ENCODE results near the gene ANAPC2. TPM values are rescaled to one million over a fixed set of nuclear protein-coding genes. Genes with fewer than 3 reads are reported as not detected.
A peak's percentile ranks its signal among the peaks of the same experiment; 100 is the strongest.

The ANAPC2 gene
- total RNA-seq, 1 donor: 32.9 TPM

GRCh38 chr9:137172901-137173795, 15.2 kb downstream of the ANAPC2 start:
- Histone ChIP-seq H3K4me3 (ENCODE audit: insufficient read depth, low read length) (no peak overlapping the region), H3K27ac (ENCODE audit: low read depth, low read length) (no peak overlapping the region), H4K20me1 (ENCODE audit: insufficient read depth, low read length) (peaks cover 4% of the 10 kb centered on the region), H3K79me2 (ENCODE audit: insufficient read depth, low read length) (no peaks in the 10 kb centered on the region), H3K4me2 (ENCODE audit: insufficient read depth, low read length) (no peak overlapping the region), H3K4me1 (ENCODE audit: insufficient read depth, low read length) (no peaks in the 10 kb centered on the region), H3K27me3 (ENCODE audit: insufficient read depth, low read length) (peaks cover 22% of the 10 kb centered on the region), H2AFZ (ENCODE audit: low read length) (no peak overlapping the region), H3K36me3 (ENCODE audit: insufficient read depth, low read length) (no peaks in the 10 kb centered on the region), H3K9me3 (ENCODE audit: low read depth, low read length) (no peaks in the 10 kb centered on the region)
- TF ChIP-seq, protein P1, sequence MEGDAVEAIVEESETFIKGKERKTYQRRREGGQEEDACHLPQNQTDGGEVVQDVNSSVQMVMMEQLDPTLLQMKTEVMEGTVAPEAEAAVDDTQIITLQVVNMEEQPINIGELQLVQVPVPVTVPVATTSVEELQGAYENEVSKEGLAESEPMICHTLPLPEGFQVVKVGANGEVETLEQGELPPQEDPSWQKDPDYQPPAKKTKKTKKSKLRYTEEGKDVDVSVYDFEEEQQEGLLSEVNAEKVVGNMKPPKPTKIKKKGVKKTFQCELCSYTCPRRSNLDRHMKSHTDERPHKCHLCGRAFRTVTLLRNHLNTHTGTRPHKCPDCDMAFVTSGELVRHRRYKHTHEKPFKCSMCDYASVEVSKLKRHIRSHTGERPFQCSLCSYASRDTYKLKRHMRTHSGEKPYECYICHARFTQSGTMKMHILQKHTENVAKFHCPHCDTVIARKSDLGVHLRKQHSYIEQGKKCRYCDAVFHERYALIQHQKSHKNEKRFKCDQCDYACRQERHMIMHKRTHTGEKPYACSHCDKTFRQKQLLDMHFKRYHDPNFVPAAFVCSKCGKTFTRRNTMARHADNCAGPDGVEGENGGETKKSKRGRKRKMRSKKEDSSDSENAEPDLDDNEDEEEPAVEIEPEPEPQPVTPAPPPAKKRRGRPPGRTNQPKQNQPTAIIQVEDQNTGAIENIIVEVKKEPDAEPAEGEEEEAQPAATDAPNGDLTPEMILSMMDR (IDR thresholded peaks at IDR 0.05; ENCODE audit: extremely low read depth, low read depth, low read length): no peak
- peak; percentile 95 for DNase-seq (ENCODE audit: insufficient read length, low spot score, missing footprints)

DNA sequence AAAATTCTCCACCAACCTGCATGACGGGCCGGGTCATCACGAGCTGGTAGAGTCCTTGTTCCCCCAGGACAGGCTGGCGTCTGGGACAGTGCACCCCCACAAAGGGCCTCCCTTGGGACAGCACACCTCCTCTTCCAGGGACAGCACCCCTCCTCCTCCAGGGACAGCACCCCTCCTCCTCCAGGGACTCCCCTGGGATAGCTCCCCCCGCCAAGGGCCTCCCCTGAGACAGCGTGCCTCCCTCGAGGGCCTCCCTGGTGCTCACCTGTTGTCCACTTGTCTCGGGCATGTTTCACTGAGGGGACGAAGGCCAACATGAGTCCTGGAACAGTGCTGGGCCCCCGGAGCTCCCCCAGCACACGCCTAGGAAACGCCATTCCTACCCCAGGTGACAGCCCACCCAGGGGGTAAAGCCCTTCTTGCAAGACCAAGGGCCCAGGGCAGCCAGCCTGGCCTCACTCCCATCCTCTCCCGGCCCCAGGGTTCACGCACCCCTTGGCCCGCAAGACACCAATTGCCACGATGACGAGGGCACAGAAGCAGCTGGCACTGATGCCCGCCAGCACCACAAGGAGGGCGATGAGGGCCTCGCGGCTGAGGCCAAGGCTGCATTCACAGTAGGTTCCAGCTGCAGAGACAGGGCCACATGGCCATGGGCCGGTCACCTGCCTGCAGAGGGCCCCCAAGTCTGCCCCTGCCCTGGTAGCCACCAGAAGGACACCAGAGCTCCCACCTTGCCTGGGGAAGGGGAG, 17.0 kb downstream of the ANAPC2 start:
- no peak overlapping the region for H3K4me3 ChIP-seq (ENCODE audit: insufficient read depth, low read length)
- peaks cover 36% of the 10 kb centered on the region for H3K27me3 ChIP-seq (ENCODE audit: insufficient read depth, low read length)

DNA sequence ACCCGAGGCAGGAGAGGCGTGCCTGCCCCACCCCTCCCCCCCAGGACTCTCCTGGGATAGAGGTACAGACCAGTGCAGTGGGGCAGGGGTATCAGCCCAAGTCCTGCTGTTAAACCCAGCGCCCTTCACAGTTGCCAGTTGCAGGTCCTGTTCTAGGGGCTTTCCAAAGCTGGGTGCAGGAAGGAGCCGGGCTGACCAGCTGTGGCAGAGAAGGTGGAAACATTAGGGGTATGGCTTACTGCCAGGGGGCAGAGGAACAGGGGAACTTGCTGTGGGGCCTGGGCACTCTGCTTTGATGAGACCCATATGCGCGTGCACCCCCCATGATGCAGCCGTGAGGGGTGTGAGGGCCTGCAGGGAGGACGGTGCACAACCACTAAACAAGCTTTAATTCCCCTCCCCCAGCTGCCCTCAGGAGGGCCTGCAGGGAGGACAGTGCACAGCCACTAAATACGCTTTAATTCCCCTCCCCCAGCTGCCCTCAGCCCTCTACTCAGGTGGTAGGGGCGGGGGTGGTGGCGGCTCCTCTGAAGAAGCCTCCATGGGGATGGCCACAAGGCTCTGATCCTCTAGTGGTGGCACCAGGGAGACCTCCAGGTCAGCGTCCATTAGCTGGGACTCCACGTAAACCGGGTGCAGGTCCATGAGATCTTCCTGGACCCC, 17.7 kb downstream of the ANAPC2 start:
- Histone ChIP-seq H3K4me3 (ENCODE audit: insufficient read depth, low read length) (no peak overlapping the region), H2AFZ (ENCODE audit: low read length) (no peak overlapping the region), H3K9me3 (ENCODE audit: low read depth, low read length) (no peaks in the 10 kb centered on the region), H4K20me1 (ENCODE audit: insufficient read depth, low read length) (no peaks in the 10 kb centered on the region), H3K4me1 (ENCODE audit: insufficient read depth, low read length) (no peaks in the 10 kb centered on the region), H3K4me2 (ENCODE audit: insufficient read depth, low read length) (no peak overlapping the region), H3K79me2 (ENCODE audit: insufficient read depth, low read length) (no peaks in the 10 kb centered on the region), H3K27ac (ENCODE audit: low read depth, low read length) (no peak overlapping the region), H3K27me3 (ENCODE audit: insufficient read depth, low read length) (peaks cover 40% of the 10 kb centered on the region), H3K36me3 (ENCODE audit: insufficient read depth, low read length) (no peaks in the 10 kb centered on the region)
- TF ChIP-seq, protein P1 (IDR thresholded peaks at IDR 0.05; ENCODE audit: extremely low read depth, low read depth, low read length): no peak
- peak; percentile 95 for DNase-seq (ENCODE audit: insufficient read length, low spot score, missing footprints)

More for the DNA sequence above, 17.0 kb downstream of the ANAPC2 start:
- Histone ChIP-seq H3K4me1 (ENCODE audit: insufficient read depth, low read length) (no peaks in the 10 kb centered on the region), H4K20me1 (ENCODE audit: insufficient read depth, low read length) (peaks cover 4% of the 10 kb centered on the region), H3K27ac (ENCODE audit: low read depth, low read length) (no peak overlapping the region), H2AFZ (ENCODE audit: low read length) (no peak overlapping the region), H3K79me2 (ENCODE audit: insufficient read depth, low read length) (no peaks in the 10 kb centered on the region), H3K9me3 (ENCODE audit: low read depth, low read length) (no peaks in the 10 kb centered on the region), H3K4me2 (ENCODE audit: insufficient read depth, low read length) (no peak overlapping the region), H3K36me3 (ENCODE audit: insufficient read depth, low read length) (no peaks in the 10 kb centered on the region)
- TF ChIP-seq, protein P1 (IDR thresholded peaks at IDR 0.05; ENCODE audit: extremely low read depth, low read depth, low read length): no peak
- peak; percentile 88 for DNase-seq (ENCODE audit: insufficient read length, low spot score, missing footprints)

Measured in osteoblast (primary cell).